ENCODE results near the gene ABHD17B.
"Not testable (repeated sequence)": the region's sequence is repeated elsewhere in the genome, so short reads cannot be mapped to it uniquely, and the experiment has no call there.

The ABHD17B gene

GRCh38 chr9:71915495-71915894 lies 4.5 kb upstream of the ABHD17B start:
- H3K36me3 ChIP-seq (ENCODE audit: control insufficient read depth in 2 of 2, insufficient read depth in 2 of 2, low read length in 2 of 2), result peaks cover 0 to 3% of the 10 kb centered on the region in 2 donors
- peaks cover 7% of the 10 kb centered on the region for H3K4me1 ChIP-seq (ENCODE audit: control insufficient read depth, insufficient read depth, low read length)
- no peak overlapping the region for H3K27ac ChIP-seq (ENCODE audit: low read length)
- no peak overlapping the region for H3K4me3 ChIP-seq (ENCODE audit: low read length in 2 of 2)
- H3K9ac ChIP-seq (ENCODE audit: low read length in 2 of 2), result no peak overlapping the region
- H3K27me3 ChIP-seq (ENCODE audit: control insufficient read depth in 1 of 2, insufficient read depth in 2 of 2, low read length in 2 of 2), result no peaks in the 10 kb centered on the region
- no peaks in the 10 kb centered on the region for H3K9me3 ChIP-seq (ENCODE audit: control insufficient read depth in 2 of 2, low read length in 2 of 2)

GRCh38 chr9:71911908-71912335 lies 929 bp upstream of the ABHD17B start:
- Histone ChIP-seq H3K36me3 (ENCODE audit: control insufficient read depth in 2 of 2, insufficient read depth in 2 of 2, low read length in 2 of 2) (no peaks in the 10 kb centered on the region), H3K4me3 (ENCODE audit: low read length in 2 of 2) (peak overlapping the region; percentile 77 to 96), H3K27ac (ENCODE audit: low read length) (peak overlapping the region; percentile 85), H3K4me1 (ENCODE audit: control insufficient read depth, insufficient read depth, low read length) (peaks cover 7% of the 10 kb centered on the region), H3K27me3 (ENCODE audit: control insufficient read depth in 1 of 2, insufficient read depth in 2 of 2, low read length in 2 of 2) (no peaks in the 10 kb centered on the region), H3K9ac (ENCODE audit: low read length in 2 of 2) (peak overlapping the region; percentile 57 to 86), H3K9me3 (ENCODE audit: control insufficient read depth in 2 of 2, low read length in 2 of 2) (no peaks in the 10 kb centered on the region)

GRCh38 chr9:71910650-71911060 lies 338 bp downstream of the ABHD17B start:
- Histone ChIP-seq H3K36me3 (ENCODE audit: control insufficient read depth in 2 of 2, insufficient read depth in 2 of 2, low read length in 2 of 2) (no peaks in the 10 kb centered on the region), H3K9ac (ENCODE audit: low read length in 2 of 2) (peak overlapping the region; percentile 80 to 84), H3K27me3 (ENCODE audit: control insufficient read depth in 1 of 2, insufficient read depth in 2 of 2, low read length in 2 of 2) (no peaks in the 10 kb centered on the region), H3K4me1 (ENCODE audit: control insufficient read depth, insufficient read depth, low read length) (peaks cover 7% of the 10 kb centered on the region), H3K4me3 (ENCODE audit: low read length in 2 of 2) (peak overlapping the region; percentile 77 to 96), H3K27ac (ENCODE audit: low read length) (peak overlapping the region; percentile 85), H3K9me3 (ENCODE audit: control insufficient read depth in 2 of 2, low read length in 2 of 2) (no peaks in the 10 kb centered on the region)

- Histone ChIP-seq H3K9me3 (ENCODE audit: control insufficient read depth in 2 of 2, low read length in 2 of 2) (no peaks in the 10 kb centered on the region), H3K36me3 (ENCODE audit: control insufficient read depth in 2 of 2, insufficient read depth in 2 of 2, low read length in 2 of 2) (no peaks in the 10 kb centered on the region), H3K9ac (ENCODE audit: low read length in 2 of 2) (peak overlapping the region; percentile 80 to 84), H3K27ac (ENCODE audit: low read length) (peak overlapping the region; percentile 85), H3K4me3 (ENCODE audit: low read length in 2 of 2) (peak overlapping the region; percentile 77 to 96), H3K27me3 (ENCODE audit: control insufficient read depth in 1 of 2, insufficient read depth in 2 of 2, low read length in 2 of 2) (no peaks in the 10 kb centered on the region), H3K4me1 (ENCODE audit: control insufficient read depth, insufficient read depth, low read length) (peaks cover 7% of the 10 kb centered on the region)
These were observed 925 bp downstream of the ABHD17B start for GRCh38 chr9:71909887-71910649.

- peaks cover 7% of the 10 kb centered on the region for H3K4me1 ChIP-seq (ENCODE audit: control insufficient read depth, insufficient read depth, low read length)
- no peak overlapping the region for H3K27ac ChIP-seq (ENCODE audit: low read length)
- H3K9me3 ChIP-seq (ENCODE audit: control insufficient read depth in 2 of 2, low read length in 2 of 2), result no peaks in the 10 kb centered on the region
- H3K27me3 ChIP-seq (ENCODE audit: control insufficient read depth in 1 of 2, insufficient read depth in 2 of 2, low read length in 2 of 2), result no peaks in the 10 kb centered on the region
- peak overlapping the region in 1 of 2 donors; percentile 84 for H3K9ac ChIP-seq (ENCODE audit: low read length in 2 of 2)
- no peak overlapping the region for H3K4me3 ChIP-seq (ENCODE audit: low read length in 2 of 2)
- no peaks in the 10 kb centered on the region for H3K36me3 ChIP-seq (ENCODE audit: control insufficient read depth in 2 of 2, insufficient read depth in 2 of 2, low read length in 2 of 2)
These were observed 2.2 kb downstream of the ABHD17B start for GRCh38 chr9:71908825-71909224.

- no peaks in the 10 kb centered on the region for H3K4me1 ChIP-seq (ENCODE audit: control insufficient read depth, insufficient read depth, low read length)
- H3K9me3 ChIP-seq (ENCODE audit: control insufficient read depth in 2 of 2, low read length in 2 of 2), result no peaks in the 10 kb centered on the region
- no peak overlapping the region for H3K27ac ChIP-seq (ENCODE audit: low read length)
- no peaks in the 10 kb centered on the region for H3K27me3 ChIP-seq (ENCODE audit: control insufficient read depth in 1 of 2, insufficient read depth in 2 of 2, low read length in 2 of 2)
- no peak overlapping the region for H3K9ac ChIP-seq (ENCODE audit: low read length in 2 of 2)
- no peaks in the 10 kb centered on the region for H3K36me3 ChIP-seq (ENCODE audit: control insufficient read depth in 2 of 2, insufficient read depth in 2 of 2, low read length in 2 of 2)
- no peak overlapping the region for H3K4me3 ChIP-seq (ENCODE audit: low read length in 2 of 2)
These were observed 6.9 kb downstream of the ABHD17B start for GRCh38 chr9:71904076-71904475.

- no peak overlapping the region for H3K27ac ChIP-seq (ENCODE audit: low read length)
- H3K4me1 ChIP-seq (ENCODE audit: control insufficient read depth, insufficient read depth, low read length), result no peaks in the 10 kb centered on the region
- H3K9me3 ChIP-seq (ENCODE audit: control insufficient read depth in 2 of 2, low read length in 2 of 2), result no peaks in the 10 kb centered on the region
- no peaks in the 10 kb centered on the region for H3K27me3 ChIP-seq (ENCODE audit: control insufficient read depth in 1 of 2, insufficient read depth in 2 of 2, low read length in 2 of 2)
- H3K9ac ChIP-seq (ENCODE audit: low read length in 2 of 2), result no peak overlapping the region
- H3K4me3 ChIP-seq (ENCODE audit: low read length in 2 of 2), result no peak overlapping the region
- H3K36me3 ChIP-seq (ENCODE audit: control insufficient read depth in 2 of 2, insufficient read depth in 2 of 2, low read length in 2 of 2), result no peaks in the 10 kb centered on the region
These were observed 9.0 kb downstream of the ABHD17B start for GRCh38 chr9:71901695-71902597.

- H3K4me3 ChIP-seq (ENCODE audit: low read length in 2 of 2); H3K36me3 ChIP-seq (ENCODE audit: control insufficient read depth in 2 of 2, insufficient read depth in 2 of 2, low read length in 2 of 2); H3K9me3 ChIP-seq (ENCODE audit: control insufficient read depth in 2 of 2, low read length in 2 of 2): not testable (repeated sequence)
These were observed 12.2 kb downstream of the ABHD17B start for GRCh38 chr9:71898756-71899155.

GRCh38 chr9:71897577-71897976 lies 13.4 kb downstream of the ABHD17B start:
- Histone ChIP-seq H3K27ac (ENCODE audit: low read length) (no peak overlapping the region), H3K4me1 (ENCODE audit: control insufficient read depth, insufficient read depth, low read length) (no peaks in the 10 kb centered on the region), H3K9ac (ENCODE audit: low read length in 2 of 2) (no peak overlapping the region), H3K36me3 (ENCODE audit: control insufficient read depth in 2 of 2, insufficient read depth in 2 of 2, low read length in 2 of 2) (no peaks in the 10 kb centered on the region), H3K4me3 (ENCODE audit: low read length in 2 of 2) (no peak overlapping the region), H3K9me3 (ENCODE audit: control insufficient read depth in 2 of 2, low read length in 2 of 2) (no peaks in the 10 kb centered on the region), H3K27me3 (ENCODE audit: control insufficient read depth in 1 of 2, insufficient read depth in 2 of 2, low read length in 2 of 2) (no peaks in the 10 kb centered on the region)

More at GRCh38 chr9:71898756-71899155, 12.2 kb downstream of the ABHD17B start:
- not testable (repeated sequence) for H3K27ac ChIP-seq (ENCODE audit: low read length); H3K27me3 ChIP-seq (ENCODE audit: control insufficient read depth in 1 of 2, insufficient read depth in 2 of 2, low read length in 2 of 2); H3K9ac ChIP-seq (ENCODE audit: low read length in 2 of 2); H3K4me1 ChIP-seq (ENCODE audit: control insufficient read depth, insufficient read depth, low read length)

GRCh38 chr9:71896761-71897160 lies 14.2 kb downstream of the ABHD17B start:
- Histone ChIP-seq H3K27ac (ENCODE audit: low read length) (no peak overlapping the region), H3K9ac (ENCODE audit: low read length in 2 of 2) (no peak overlapping the region), H3K9me3 (ENCODE audit: control insufficient read depth in 2 of 2, low read length in 2 of 2) (no peaks in the 10 kb centered on the region), H3K4me1 (ENCODE audit: control insufficient read depth, insufficient read depth, low read length) (no peaks in the 10 kb centered on the region), H3K36me3 (ENCODE audit: control insufficient read depth in 2 of 2, insufficient read depth in 2 of 2, low read length in 2 of 2) (no peaks in the 10 kb centered on the region), H3K27me3 (ENCODE audit: control insufficient read depth in 1 of 2, insufficient read depth in 2 of 2, low read length in 2 of 2) (no peaks in the 10 kb centered on the region), H3K4me3 (ENCODE audit: low read length in 2 of 2) (no peak overlapping the region)

Data from stomach smooth muscle (tissue), 2 donors.